ENCODE measurements around the gene CFTR. TPM values are rescaled to one million over a fixed set of nuclear protein-coding genes. Genes with fewer than 3 reads are reported as not detected.

The CFTR gene
- total RNA-seq, 2 experiments from 2014 or later = not detected

DNA sequence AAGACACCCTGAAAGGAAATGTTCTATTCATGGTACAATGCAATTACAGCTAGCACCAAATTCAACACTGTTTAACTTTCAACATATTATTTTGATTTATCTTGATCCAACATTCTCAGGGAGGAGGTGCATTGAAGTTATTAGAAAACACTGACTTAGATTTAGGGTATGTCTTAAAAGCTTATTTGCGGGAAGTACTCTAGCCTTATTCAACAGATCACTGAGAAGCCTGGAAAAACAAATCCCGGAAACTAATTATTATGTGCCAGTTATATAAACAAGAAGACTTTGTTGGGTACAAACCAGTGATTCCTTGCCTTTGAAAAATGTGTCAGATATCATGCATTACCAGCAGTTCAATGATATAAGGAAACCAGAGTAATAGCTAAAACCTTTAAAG, 160.1 kb downstream of the CFTR start:
- Histone ChIP-seq H3K4me3 (ENCODE audit: low read length) (no peak overlapping the region), H3K4me1 (ENCODE audit: insufficient read depth, low read length) (no peaks in the 10 kb centered on the region), H3K36me3 (ENCODE audit: insufficient read depth, low read length) (no peaks in the 10 kb centered on the region), H3K27me3 (ENCODE audit: control insufficient read depth in 1 of 2, insufficient read depth in 2 of 2, low read length in 2 of 2) (no peaks in the 10 kb centered on the region), H3K9me3 (ENCODE audit: control insufficient read depth in 1 of 2, insufficient read depth in 1 of 2, low read length in 2 of 2) (peaks cover 0 to 3% of the 10 kb centered on the region in 2 experiments), H3K27ac (ENCODE audit: low read depth in 1 of 2, low read length in 2 of 2) (no peak overlapping the region)
- POLR2A ChIA-PET = no interaction called here
- intact Hi-C loops (cut with DNase I, micrococcal nuclease) = no loop called here
- H3K4me3 Mint-ChIP-seq = no peak overlapping the region
- TF ChIP-seq, protein P1, sequence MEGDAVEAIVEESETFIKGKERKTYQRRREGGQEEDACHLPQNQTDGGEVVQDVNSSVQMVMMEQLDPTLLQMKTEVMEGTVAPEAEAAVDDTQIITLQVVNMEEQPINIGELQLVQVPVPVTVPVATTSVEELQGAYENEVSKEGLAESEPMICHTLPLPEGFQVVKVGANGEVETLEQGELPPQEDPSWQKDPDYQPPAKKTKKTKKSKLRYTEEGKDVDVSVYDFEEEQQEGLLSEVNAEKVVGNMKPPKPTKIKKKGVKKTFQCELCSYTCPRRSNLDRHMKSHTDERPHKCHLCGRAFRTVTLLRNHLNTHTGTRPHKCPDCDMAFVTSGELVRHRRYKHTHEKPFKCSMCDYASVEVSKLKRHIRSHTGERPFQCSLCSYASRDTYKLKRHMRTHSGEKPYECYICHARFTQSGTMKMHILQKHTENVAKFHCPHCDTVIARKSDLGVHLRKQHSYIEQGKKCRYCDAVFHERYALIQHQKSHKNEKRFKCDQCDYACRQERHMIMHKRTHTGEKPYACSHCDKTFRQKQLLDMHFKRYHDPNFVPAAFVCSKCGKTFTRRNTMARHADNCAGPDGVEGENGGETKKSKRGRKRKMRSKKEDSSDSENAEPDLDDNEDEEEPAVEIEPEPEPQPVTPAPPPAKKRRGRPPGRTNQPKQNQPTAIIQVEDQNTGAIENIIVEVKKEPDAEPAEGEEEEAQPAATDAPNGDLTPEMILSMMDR (IDR thresholded peaks at IDR 0.05) = no peak
- H3K27me3 Mint-ChIP-seq = no peaks in the 10 kb centered on the region
- no peak for ATAC-seq (ENCODE audit: poor library complexity)
- CTCF ChIA-PET = no interaction called here
- no peaks in the 10 kb centered on the region for H3K9me3 Mint-ChIP-seq
- H3K4me1 Mint-ChIP-seq (ENCODE audit: low read depth) = no peaks in the 10 kb centered on the region
- H3K36me3 Mint-ChIP-seq (ENCODE audit: low read depth) = no peaks in the 10 kb centered on the region
- no peak overlapping the region for H3K27ac Mint-ChIP-seq
- no peak for DNase-seq

DNA sequence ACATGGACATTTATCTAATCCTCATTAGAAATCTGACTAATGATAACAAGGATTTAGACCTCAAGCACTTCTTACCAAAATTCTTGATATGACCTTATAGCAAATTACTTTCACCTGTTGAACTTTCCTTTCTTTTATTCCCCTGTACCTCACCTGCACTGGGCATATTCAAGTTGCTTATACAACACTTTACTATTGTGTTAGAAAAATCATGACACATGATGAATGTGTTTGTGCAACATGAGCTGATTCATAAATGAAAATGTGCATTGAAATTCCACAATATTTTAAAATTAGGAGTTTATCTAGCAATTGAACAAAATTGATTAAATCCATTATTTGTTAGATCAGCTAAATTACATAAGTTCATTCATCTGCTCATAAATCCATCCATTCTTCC, 160.6 kb downstream of the CFTR start:
- intact Hi-C loops (cut with DNase I, micrococcal nuclease) = no loop called here

DNA sequence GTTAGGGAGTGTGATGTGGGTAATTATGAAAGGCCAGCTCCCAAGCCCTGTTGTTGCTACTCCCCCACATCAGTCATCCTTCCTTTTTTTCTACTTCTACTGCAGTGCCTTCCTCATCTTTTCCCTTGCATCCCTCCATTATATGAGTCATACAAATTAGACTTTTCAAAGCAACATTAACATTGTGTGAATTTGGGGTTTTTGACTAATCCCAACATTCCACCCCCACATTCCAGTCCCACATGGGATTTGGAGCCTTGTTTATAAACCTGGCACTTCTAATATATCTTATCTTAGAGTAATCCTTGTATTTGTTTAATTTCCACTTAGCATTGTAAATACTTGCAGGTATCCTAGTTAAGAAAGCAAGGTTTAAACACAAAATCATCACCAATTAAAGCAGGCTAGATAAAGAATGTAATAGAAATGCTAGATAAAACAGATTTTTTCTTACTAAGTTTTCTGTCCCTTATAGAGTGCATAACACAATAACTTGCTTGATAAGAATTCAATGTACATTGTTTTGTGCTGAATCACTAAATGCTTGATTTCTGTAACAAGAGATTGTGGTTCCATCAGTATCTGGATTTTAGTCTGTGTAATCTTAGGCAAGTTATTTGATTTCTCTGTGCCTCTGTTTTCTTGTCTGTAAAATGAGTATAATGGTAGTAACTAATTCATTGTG, 165.8 kb downstream of the CFTR start:
- Histone ChIP-seq H3K27me3 (ENCODE audit: control insufficient read depth in 1 of 2, insufficient read depth in 2 of 2, low read length in 2 of 2) (no peaks in the 10 kb centered on the region), H3K4me1 (ENCODE audit: insufficient read depth, low read length) (no peaks in the 10 kb centered on the region), H3K27ac (ENCODE audit: low read depth in 1 of 2, low read length in 2 of 2) (no peak overlapping the region), H3K4me3 (ENCODE audit: low read length) (no peak overlapping the region), H3K36me3 (ENCODE audit: insufficient read depth, low read length) (no peaks in the 10 kb centered on the region), H3K9me3 (ENCODE audit: control insufficient read depth in 1 of 2, insufficient read depth in 1 of 2, low read length in 2 of 2) (no peaks in the 10 kb centered on the region)
- no peak overlapping the region for H3K27ac Mint-ChIP-seq
- CTCF ChIA-PET = no interaction called here
- intact Hi-C loops (cut with DNase I, micrococcal nuclease) = no loop called here
- DNase-seq (no peak), ATAC-seq (ENCODE audit: poor library complexity) (no peak)
- H3K4me1 Mint-ChIP-seq (ENCODE audit: low read depth) = no peaks in the 10 kb centered on the region
- POLR2A ChIA-PET = no interaction called here
- TF ChIP-seq, protein P1 (IDR thresholded peaks at IDR 0.05) = no peak
- H3K36me3 Mint-ChIP-seq (ENCODE audit: low read depth) = no peaks in the 10 kb centered on the region
- peaks cover 7% of the 10 kb centered on the region for H3K9me3 Mint-ChIP-seq
- no peaks in the 10 kb centered on the region for H3K27me3 Mint-ChIP-seq
- H3K4me3 Mint-ChIP-seq = no peak overlapping the region

More for the DNA sequence above, 160.6 kb downstream of the CFTR start:
- DNase-seq = no peak
- peaks cover 0 to 3% of the 10 kb centered on the region in 2 experiments for H3K9me3 ChIP-seq (ENCODE audit: control insufficient read depth in 1 of 2, insufficient read depth in 1 of 2, low read length in 2 of 2)
- H3K27ac ChIP-seq (ENCODE audit: low read depth in 1 of 2, low read length in 2 of 2) = no peak overlapping the region
- no peaks in the 10 kb centered on the region for H3K4me1 ChIP-seq (ENCODE audit: insufficient read depth, low read length)
- no peak overlapping the region for H3K4me3 ChIP-seq (ENCODE audit: low read length)
- no peaks in the 10 kb centered on the region for H3K27me3 Mint-ChIP-seq
- ChIA-PET CTCF (no interaction called here), POLR2A (no interaction called here)
- no peak overlapping the region for H3K4me3 Mint-ChIP-seq
- H3K9me3 Mint-ChIP-seq = no peaks in the 10 kb centered on the region
- H3K4me1 Mint-ChIP-seq (ENCODE audit: low read depth) = no peaks in the 10 kb centered on the region
- H3K27ac Mint-ChIP-seq = no peak overlapping the region
- TF ChIP-seq, protein P1 (IDR thresholded peaks at IDR 0.05) = no peak
- H3K36me3 ChIP-seq (ENCODE audit: insufficient read depth, low read length) = no peaks in the 10 kb centered on the region
- H3K36me3 Mint-ChIP-seq (ENCODE audit: low read depth) = no peaks in the 10 kb centered on the region
- no peaks in the 10 kb centered on the region for H3K27me3 ChIP-seq (ENCODE audit: control insufficient read depth in 1 of 2, insufficient read depth in 2 of 2, low read length in 2 of 2)
- ATAC-seq (ENCODE audit: poor library complexity) = no peak

All from CD4-positive, alpha-beta T cell (primary cell).